ENCODE results near the gene VPS13D.

Gene VPS13D

GRCh38 chr1:12229835-12230548 lies at the start of gene VPS13D:
VPS13D (plus strand) TSS chr1:12230030; CDS start chr1:12234267, 4,237 bp downstream.
- peak; percentile 76 for DNase-seq

DNA sequence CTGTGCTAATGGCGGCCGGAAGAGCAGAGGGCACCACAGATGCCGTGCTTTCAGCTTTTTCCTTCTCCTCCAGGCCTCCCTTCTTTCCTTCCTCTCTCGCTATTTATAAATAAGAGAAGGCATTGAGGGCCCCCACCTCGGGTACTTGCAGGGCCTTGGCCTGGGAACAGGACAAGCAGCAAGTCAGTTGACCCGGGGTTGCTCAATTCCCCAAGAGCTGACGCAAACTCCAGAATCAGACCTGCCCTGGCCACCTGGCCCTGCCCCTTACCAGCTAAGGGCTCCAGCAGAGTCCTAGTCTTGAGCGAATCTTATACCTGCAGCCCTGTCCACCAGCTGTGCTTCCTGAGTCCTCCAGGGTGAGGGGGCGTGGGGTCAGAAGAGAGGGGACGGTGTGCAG lies 49.5 kb upstream of the VPS13D start:
- DNase-seq, result no peak

DNA sequence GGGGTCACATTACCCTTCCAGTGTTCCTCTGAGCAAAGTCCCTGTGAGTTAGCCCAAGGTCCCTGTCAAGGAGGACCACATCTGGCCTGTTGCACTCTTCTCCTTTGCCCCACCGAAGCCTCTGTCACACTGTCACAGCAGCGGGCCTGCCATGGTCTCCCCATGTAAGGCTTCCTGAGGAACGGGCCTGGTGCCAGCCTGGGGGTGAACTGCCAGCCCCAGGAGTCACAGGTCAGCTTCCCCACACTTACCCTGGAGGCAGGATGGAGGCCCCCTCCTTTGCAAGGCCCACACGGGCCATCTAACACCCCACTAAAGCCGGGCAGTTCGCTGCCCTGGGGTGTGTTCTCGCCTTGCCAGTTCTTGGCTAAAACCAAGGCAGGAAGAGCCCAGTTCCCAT lies 48.9 kb upstream of the VPS13D start:
- no peak for DNase-seq

DNA sequence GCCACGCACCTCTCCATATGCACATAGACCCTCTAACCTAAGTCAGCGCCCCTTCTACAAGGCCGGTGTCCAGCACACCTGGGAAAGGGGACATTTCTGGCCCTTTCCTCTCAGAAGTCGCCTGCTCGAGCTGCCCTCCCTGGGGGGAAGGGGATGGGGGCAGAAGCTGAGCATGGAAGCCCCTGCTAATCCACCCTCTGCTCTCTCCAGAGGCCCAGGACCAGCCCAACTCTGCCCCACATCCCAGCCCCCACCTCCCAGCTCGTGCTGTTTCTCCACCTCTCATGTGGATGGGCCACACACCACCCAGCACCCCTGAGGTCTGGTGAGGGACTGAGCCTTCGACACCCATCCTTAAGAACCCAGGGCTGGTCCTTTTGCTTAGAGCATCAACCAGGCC lies 48.3 kb upstream of the VPS13D start:
- no peak for DNase-seq

GRCh38 chr1:12182410-12182984 lies 47.3 kb upstream of the VPS13D start:
- DNase-seq, result no peak

DNA sequence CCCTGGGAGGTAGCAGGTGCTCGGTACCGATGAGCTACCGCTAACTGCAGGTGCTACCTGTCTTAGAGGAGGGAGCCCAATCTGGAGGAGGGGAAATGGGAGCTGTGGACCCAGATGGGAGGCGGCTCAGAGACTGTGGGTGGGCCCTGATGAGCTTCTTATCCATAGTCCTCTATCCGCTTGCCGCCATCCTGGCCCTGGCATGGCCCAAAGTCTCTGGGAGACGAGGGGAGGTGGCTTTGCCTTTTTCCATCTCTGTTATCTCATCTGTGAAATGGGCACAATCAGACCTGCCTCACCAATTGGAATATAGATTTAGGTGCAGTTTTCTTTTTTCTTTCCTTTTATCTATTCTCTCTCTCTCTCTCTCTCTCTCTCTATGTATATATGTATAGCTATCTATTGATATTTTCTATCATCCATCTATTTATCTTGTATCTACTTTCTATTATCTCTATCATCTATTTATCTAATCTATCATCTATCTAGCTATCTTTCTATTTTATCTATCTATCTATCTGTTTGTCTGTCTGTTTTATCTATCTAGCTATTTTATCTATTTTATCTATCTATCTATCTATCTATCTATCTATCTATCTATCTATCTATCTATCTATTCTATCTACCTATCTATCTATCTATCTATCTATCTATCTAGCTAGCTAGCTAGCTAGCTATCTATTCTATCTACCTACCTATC lies 46.6 kb upstream of the VPS13D start:
- DNase-seq, result no peak

DNA sequence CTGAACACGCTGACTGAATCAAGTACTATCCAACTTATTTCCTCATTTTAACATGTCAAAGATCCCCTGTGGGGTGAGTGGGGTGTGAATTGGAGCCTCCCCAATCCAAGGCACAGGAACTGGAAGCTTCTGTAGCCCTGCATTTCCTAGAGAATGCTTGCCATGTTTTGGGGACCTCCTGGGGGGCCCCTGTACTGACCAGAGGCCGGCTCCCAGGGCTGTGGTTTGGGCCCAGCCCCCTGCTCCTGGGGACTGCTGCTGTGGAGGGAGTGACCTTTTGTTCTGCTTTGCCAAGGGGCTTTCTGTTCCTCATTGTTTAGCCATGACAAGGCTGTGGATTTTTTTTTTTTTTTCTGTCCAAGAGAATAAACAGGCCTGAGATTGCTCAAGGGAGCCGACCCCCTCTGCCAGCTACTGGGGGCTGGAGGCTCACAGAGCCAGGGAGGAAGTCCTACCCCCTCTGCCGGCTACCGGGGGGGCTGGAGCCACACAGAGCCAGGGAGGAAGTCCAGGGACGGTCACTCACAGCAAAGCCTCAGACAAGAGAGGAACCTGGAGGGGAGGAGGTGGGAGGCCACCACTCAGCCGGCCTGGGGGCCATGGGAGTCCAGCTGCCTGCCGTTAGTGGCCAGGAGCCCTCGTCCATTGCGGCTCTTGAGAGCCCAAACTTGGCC lies 45.7 kb upstream of the VPS13D start:
- no peak for DNase-seq

- no peak for DNase-seq
These were observed 44.6 kb upstream of the VPS13D start for GRCh38 chr1:12185036-12185917.

DNA sequence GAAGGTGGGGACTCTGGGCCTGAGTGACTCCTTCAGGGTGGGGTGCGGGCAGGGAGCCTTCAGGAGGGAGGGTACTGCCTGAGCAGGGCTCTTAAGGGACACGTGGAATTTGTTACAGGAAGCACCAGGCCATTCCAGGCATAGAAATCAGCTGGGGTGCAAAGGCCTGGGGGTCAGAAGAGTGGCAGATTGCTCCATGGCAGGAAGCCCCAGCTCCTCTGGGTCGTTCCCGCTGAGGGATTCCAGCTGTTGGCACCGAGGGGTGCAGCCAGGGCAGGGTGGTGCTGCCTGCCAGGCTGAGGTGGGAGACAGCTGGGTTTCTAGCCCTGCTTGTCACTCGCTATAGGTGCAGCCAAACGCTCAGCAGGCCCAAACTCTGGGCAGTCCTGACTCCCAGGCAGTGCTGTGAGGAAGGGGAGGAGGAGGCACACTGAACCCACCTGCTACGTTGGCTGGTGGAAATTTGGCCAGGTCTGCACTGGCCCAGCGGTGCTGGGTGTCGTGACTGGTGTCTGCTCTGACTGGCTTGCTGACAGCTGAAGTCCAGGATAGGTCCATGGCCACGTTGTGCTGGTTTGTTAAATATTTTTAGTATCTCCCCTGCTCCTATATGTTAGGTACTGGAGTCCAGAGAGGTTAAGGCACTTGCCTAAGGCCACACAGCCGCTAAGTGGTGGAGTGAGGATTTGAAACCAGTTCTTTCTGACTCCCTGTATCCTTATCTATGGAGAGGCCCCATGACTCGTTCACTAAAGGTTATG lies 43.7 kb upstream of the VPS13D start:
- no peak for DNase-seq

- DNase-seq, result no peak
These were observed 43.2 kb upstream of the VPS13D start for GRCh38 chr1:12186679-12186985.

GRCh38 chr1:12188115-12188514 lies 41.7 kb upstream of the VPS13D start:
- DNase-seq, result no peak

GRCh38 chr1:12188657-12189327 lies 41.0 kb upstream of the VPS13D start:
- DNase-seq, result no peak

DNA sequence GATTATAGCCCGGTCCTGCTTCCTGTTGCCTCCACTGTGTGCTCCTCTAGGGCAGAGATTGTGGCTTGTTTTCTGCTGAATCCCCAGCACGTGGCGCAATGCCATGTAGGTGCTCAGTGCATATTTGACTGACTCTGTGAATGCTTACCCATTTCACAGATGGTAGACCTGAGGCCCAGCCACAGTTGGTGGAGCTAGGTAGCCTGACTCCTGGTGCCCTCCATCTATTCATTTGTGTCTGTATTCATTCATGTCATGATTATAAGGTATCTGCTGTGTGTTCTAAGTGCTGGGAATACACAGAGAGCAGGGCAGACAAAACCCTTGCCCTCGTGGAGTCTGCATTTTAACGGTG lies 40.5 kb upstream of the VPS13D start:
- no peak for DNase-seq

- DNase-seq, result no peak
These were observed 38.4 kb upstream of the VPS13D start for GRCh38 chr1:12191242-12192032.

DNA sequence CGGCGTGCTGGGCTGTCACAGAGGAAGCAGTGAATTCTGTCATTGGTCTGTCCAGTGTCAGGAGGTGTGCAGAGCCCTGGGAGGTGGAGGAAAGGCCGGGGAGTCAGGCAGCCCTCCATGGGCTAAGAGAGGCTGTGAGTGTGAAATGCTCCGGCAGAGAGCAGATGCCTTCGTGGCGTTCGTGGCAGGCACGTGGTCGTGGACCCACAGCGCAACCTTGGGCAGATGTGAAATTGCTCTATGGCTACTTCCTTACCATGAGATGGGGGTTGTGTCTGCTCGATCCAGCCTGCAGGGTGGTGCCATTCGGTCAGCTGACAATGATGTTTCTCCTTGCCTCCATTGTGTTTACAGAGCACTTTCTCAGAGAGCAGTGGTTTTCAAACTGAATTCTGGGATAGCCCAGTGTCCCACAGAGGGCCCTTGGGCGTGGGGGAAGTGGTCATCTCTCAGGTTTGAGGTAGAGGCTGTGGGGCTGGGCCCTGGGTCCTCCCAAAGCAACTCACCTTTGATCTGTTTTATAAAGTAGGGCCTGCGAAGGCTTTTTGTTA lies 35.1 kb upstream of the VPS13D start:
- DNase-seq, result no peak

DNA sequence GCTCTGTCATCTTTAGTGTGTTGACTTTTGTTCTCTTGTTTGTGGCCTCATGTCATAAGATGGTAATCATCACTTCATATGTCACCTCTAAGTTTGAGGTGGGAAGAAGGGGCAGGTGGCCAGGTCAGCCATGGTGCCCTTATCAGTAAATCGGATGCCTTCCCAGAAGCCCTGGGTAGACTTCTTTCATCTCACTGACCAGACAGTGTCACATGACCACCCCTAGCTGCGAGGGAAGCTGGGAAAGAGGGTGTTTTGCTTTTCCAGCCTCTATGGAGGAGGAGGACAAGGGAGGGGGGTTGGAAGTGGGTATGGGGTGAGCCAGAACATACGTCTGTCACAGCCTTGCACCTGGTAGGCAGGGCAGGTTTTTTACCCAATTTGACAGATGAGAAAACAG lies 34.4 kb upstream of the VPS13D start:
- DNase-seq, result no peak

DNA sequence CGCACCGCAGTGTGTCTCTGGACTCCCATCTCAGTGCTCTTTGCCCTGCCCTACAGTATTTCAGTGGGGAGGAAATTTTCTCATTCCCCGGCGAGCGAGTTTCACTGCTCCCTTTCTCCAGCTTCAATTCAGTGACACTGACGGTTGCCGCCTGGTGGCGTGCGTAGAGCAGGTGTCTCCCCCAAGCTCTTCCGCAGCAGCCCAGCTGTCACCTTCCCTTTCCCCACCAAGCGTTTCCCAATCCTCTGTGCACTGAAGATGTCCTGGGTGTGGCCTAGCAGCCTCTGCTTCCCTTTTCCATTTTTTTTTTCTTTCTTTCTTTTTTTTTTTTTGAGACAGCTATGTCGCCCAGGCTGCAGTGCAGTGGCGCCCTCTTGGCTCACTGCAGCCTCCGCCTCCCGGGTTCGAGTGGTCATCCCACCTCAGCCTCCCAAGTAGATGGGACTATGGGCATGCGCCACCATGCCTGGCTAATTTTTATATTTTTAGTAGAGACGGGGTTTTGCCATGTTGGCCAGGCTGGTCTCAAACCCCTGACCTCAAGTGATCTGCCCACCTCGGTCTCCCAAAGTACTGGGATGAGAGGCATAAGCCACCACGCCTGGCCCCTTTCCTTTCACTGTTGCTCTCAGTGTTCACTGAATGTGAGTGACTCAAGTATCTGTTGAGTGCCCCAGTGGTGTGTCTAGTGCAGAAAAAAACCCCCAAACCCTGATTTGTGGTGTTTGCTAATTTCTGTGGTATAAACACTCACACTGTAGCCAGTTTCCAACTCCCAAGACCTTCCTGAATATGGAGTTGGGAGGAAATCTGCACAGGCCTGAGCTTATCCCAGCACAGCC lies 33.0 kb upstream of the VPS13D start:
- no peak for DNase-seq

DNA sequence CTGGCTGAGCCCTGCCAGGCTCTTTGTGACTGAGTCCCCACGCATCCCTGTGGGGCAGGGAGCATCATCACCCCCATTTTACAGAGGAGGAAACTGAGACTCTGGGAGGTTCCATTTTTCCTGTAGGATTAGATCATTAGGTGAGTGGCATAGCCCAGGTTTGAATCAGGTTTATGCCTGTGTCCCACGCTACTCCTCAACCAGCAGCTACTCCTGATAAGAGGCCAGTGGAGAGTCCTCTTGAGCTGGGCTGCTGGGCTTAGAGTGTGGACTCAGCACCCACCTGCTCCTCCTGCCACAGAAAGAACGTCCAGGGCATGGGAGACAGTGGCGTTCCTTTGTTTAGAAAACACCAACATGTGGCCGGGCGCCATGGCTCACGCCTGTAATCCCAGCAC lies 32.3 kb upstream of the VPS13D start:
- DNase-seq, result no peak

GRCh38 chr1:12200208-12200607 lies 29.6 kb upstream of the VPS13D start:
- DNase-seq, result no peak

Measured in hematopoietic multipotent progenitor cell treated with erythropoietin and hydrocortisone succinate and interleukin-3 and kit ligand, for 8 days (in vitro differentiated cells).